Activated T-cell treated with anti-CD3 and anti-CD28 coated beads for 4 hours (primary cell): ENCODE measurements around the gene RERE.
"Not testable (repeated sequence)": the region's sequence is repeated elsewhere in the genome, so short reads cannot be mapped to it uniquely, and the experiment has no call there.

ENCODE experiments used
- DNase-seq: peaks from one replicate; pipeline ENCODE4 v3.0.0-alpha.2; 2020

RERE gene

GRCh38 chr1:8712413-8713231 lies 104.8 kb downstream of the RERE start:
- DNase-seq, result no peak

- DNase-seq, result no peak
Observed at GRCh38 chr1:8711873-8712412, 105.5 kb downstream of the RERE start.

- no peak for DNase-seq
Observed at GRCh38 chr1:8711151-8711550, 106.3 kb downstream of the RERE start.

- no peak for DNase-seq
Observed at GRCh38 chr1:8708259-8708658, 109.2 kb downstream of the RERE start.

- DNase-seq, result no peak
Observed at GRCh38 chr1:8706995-8707396, 110.4 kb downstream of the RERE start.

GRCh38 chr1:8706291-8706690 lies 111.1 kb downstream of the RERE start:
- no peak for DNase-seq

- no peak for DNase-seq
Observed at GRCh38 chr1:8704866-8705506, 112.5 kb downstream of the RERE start.

- DNase-seq, result peak; percentile 5
Observed at GRCh38 chr1:8702850-8703810, 114.3 kb downstream of the RERE start.

GRCh38 chr1:8702472-8702849 lies 115.0 kb downstream of the RERE start:
- DNase-seq, result no peak

- DNase-seq, result no peak
Observed at GRCh38 chr1:8701794-8702471, 115.5 kb downstream of the RERE start.

- no peak for DNase-seq
Observed at GRCh38 chr1:8699679-8700078, 117.8 kb downstream of the RERE start.

GRCh38 chr1:8698937-8699447 lies 118.4 kb downstream of the RERE start:
- no peak for DNase-seq

GRCh38 chr1:8698012-8698630 lies 119.3 kb downstream of the RERE start:
- no peak for DNase-seq

GRCh38 chr1:8695442-8695841 lies 122.0 kb downstream of the RERE start:
- DNase-seq, result not testable (repeated sequence)

GRCh38 chr1:8693107-8693506 lies 124.3 kb downstream of the RERE start:
- no peak for DNase-seq

GRCh38 chr1:8691662-8692061 lies 125.8 kb downstream of the RERE start:
- no peak for DNase-seq

- no peak for DNase-seq
Observed at GRCh38 chr1:8690253-8690525, 127.3 kb downstream of the RERE start.

GRCh38 chr1:8689431-8690252 lies 127.8 kb downstream of the RERE start:
- no peak for DNase-seq

- no peak for DNase-seq
Observed at GRCh38 chr1:8687538-8687937, 129.9 kb downstream of the RERE start.

- DNase-seq, result no peak
Observed at GRCh38 chr1:8687039-8687438, 130.4 kb downstream of the RERE start.

GRCh38 chr1:8685463-8685862 lies 132.0 kb downstream of the RERE start:
- no peak for DNase-seq
